Mesenchymal stem cell (in vitro differentiated cells and primary cell): ENCODE results near the gene ATP2B3.
A peak's percentile ranks its signal among the peaks of the same experiment; 100 is the strongest.

ENCODE experiments used
- DNase-seq: peaks from one replicate; pipeline ENCODE4 v3.0.0-alpha.2; 2013
- H2AFZ ChIP-seq: one replicate; pipeline ENCODE4 v1.6.1; 2013; ENCODE audit warnings: low read depth, mild to moderate bottlenecking, control low read depth, inconsistent platforms, low read length, moderate library complexity
- H2AK5ac ChIP-seq: 2 replicates; pipeline ENCODE4 v1.6.1; 2013; ENCODE audit warnings: low read length, moderate library complexity, mild to moderate bottlenecking, inconsistent platforms; ENCODE audit not compliant: severe bottlenecking
- H2BK120ac ChIP-seq: one replicate; pipeline ENCODE4 v1.6.1; 2013; ENCODE audit warnings: low read depth, mild to moderate bottlenecking, inconsistent platforms, low read length, moderate library complexity
- H2BK12ac ChIP-seq, 2 experiments: one replicate each; pipeline ENCODE4 v1.6.1; 2013; ENCODE audit warnings: inconsistent platforms in 2 of 2, low read length in 2 of 2, mild to moderate bottlenecking in 2 of 2, moderate library complexity in 2 of 2, control low read depth in 1 of 2
- H2BK15ac ChIP-seq: one replicate; pipeline ENCODE4 v1.6.1; 2013; ENCODE audit warnings: mild to moderate bottlenecking, low read depth, inconsistent platforms; ENCODE audit not compliant: poor library complexity, severe bottlenecking
- H2BK5ac ChIP-seq: 2 replicates; pipeline ENCODE4 v1.6.1; 2013; ENCODE audit warnings: low read depth, mild to moderate bottlenecking, low read length, control low read depth, inconsistent platforms; ENCODE audit not compliant: poor library complexity, severe bottlenecking
- H3K14ac ChIP-seq, 2 experiments: one replicate each; pipeline ENCODE4 v1.6.1; 2013; ENCODE audit warnings: inconsistent platforms in 2 of 2, low read length in 2 of 2, control low read depth in 1 of 2, mild to moderate bottlenecking in 1 of 2, moderate library complexity in 1 of 2
- H3K18ac ChIP-seq, 2 experiments: one replicate each; pipeline ENCODE4 v1.6.1; 2013; ENCODE audit warnings: inconsistent platforms in 2 of 2, low read length in 2 of 2, control low read depth in 1 of 2, low read depth in 1 of 2, mild to moderate bottlenecking in 1 of 2
- H3K23ac ChIP-seq, 2 experiments: one replicate each; pipeline ENCODE4 v1.6.1; 2013; ENCODE audit warnings: inconsistent platforms in 2 of 2, low read length in 2 of 2, mild to moderate bottlenecking in 2 of 2, moderate library complexity in 2 of 2, control low read depth in 1 of 2
- H3K27ac ChIP-seq: 2 replicates; pipeline ENCODE4 v1.5.1; 2013; ENCODE audit warnings: mild to moderate bottlenecking, moderate library complexity, low read length, control low read depth, inconsistent platforms; ENCODE audit not compliant: poor library complexity, severe bottlenecking
- H3K27me3 ChIP-seq, 2 experiments: 2 replicates each; pipeline versions ENCODE4 v1.6.1 to v1.7.0; 2013; ENCODE audit warnings: low read length in 2 of 2, mild to moderate bottlenecking in 2 of 2, moderate library complexity in 2 of 2, control low read depth in 1 of 2, inconsistent platforms in 1 of 2; ENCODE audit not compliant: control insufficient read depth in 1 of 2, insufficient read depth in 1 of 2
- H3K36me3 ChIP-seq, 2 experiments: 2 replicates each; pipeline versions ENCODE4 v1.6.1 to v1.7.0; 2013; ENCODE audit warnings: low read length in 2 of 2, control low read depth in 1 of 2, inconsistent platforms in 1 of 2, low read depth in 1 of 2, mild to moderate bottlenecking in 1 of 2; ENCODE audit not compliant: insufficient read depth in 2 of 2, control insufficient read depth in 1 of 2
- H3K4ac ChIP-seq, 2 experiments: one replicate each; pipeline ENCODE4 v1.6.1; 2013; ENCODE audit warnings: inconsistent platforms in 2 of 2, low read length in 2 of 2, mild to moderate bottlenecking in 2 of 2, moderate library complexity in 2 of 2, control low read depth in 1 of 2, low read depth in 1 of 2
- H3K4me1 ChIP-seq: 2 replicates; pipeline ENCODE4 v1.6.1; 2013; ENCODE audit warnings: low read depth, low read length, control low read depth; ENCODE audit not compliant: control insufficient read depth, insufficient read depth
- H3K4me2 ChIP-seq: 2 replicates; pipeline ENCODE4 v1.6.1; 2013; ENCODE audit warnings: low read length, mild to moderate bottlenecking, inconsistent platforms; ENCODE audit not compliant: poor library complexity, severe bottlenecking
- H3K4me3 ChIP-seq, 2 experiments: 2 replicates each; pipeline versions ENCODE4 v1.5.1 to v1.7.0; 2013; ENCODE audit warnings: low read length in 2 of 2, mild to moderate bottlenecking in 2 of 2, control low read depth in 1 of 2, low read depth in 1 of 2; ENCODE audit not compliant: insufficient read depth in 1 of 2
- H3K79me1 ChIP-seq: replicated peaks from 2 replicates; pipeline ENCODE4 v1.6.1; 2013; ENCODE audit warnings: mild to moderate bottlenecking, control low read depth, low read length, inconsistent platforms; ENCODE audit not compliant: poor library complexity, severe bottlenecking
- H3K9ac ChIP-seq: 2 replicates; pipeline ENCODE4 v1.7.0; 2013; ENCODE audit warnings: mild to moderate bottlenecking, low read length, moderate library complexity
- H3K9me3 ChIP-seq: 2 replicates; pipeline ENCODE4 v1.7.0; 2013; ENCODE audit warnings: mild to moderate bottlenecking, low read length; ENCODE audit not compliant: control insufficient read depth
- H4K8ac ChIP-seq: one replicate; pipeline ENCODE4 v1.6.1; 2013; ENCODE audit warnings: inconsistent platforms, mild to moderate bottlenecking, low read length, moderate library complexity
- H4K91ac ChIP-seq: one replicate; pipeline ENCODE4 v1.6.1; 2013; ENCODE audit warnings: mild to moderate bottlenecking, low read length, inconsistent platforms
- WGBS: methylation state at CpG from one replicate; pipeline ENCODE4 v1.1.7; 2013; ENCODE audit warnings: mixed read lengths; 5-methylcytosine and 5-hydroxymethylcytosine counted together

The ATP2B3 gene

DNA sequence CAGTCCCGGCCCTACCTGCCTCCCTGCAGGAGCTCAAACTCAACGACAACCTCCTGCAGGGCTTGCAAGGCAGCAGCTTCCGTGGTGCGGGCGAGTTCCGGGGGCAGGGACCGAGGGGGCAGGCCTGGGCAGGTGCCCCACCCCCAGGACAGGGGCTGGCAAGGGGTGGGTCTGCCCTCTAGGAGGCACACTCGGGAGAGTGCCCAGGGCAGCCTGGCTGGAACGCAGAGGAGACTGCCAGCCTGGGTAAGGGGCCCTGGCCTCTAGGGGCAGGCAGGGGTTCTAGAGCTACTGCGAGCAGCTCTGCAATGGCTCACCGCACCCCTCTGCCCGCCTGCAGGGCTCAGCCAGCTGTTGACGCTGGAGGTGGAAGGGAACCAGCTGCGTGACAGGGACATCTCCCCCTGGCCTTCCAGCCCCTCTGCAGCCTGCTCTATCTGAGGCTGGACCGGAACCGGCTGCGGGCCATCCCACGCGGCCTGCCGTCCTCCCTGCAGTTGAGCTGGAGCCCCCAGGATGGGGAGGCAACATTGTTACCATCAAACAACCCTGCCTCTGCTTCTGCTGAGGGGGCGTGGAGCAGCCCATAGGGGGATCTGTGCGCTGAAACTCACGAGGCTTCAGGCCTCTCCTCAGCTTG lies 34.9 kb upstream of the ATP2B3 start:
- no peak overlapping the region for H2AFZ ChIP-seq

DNA sequence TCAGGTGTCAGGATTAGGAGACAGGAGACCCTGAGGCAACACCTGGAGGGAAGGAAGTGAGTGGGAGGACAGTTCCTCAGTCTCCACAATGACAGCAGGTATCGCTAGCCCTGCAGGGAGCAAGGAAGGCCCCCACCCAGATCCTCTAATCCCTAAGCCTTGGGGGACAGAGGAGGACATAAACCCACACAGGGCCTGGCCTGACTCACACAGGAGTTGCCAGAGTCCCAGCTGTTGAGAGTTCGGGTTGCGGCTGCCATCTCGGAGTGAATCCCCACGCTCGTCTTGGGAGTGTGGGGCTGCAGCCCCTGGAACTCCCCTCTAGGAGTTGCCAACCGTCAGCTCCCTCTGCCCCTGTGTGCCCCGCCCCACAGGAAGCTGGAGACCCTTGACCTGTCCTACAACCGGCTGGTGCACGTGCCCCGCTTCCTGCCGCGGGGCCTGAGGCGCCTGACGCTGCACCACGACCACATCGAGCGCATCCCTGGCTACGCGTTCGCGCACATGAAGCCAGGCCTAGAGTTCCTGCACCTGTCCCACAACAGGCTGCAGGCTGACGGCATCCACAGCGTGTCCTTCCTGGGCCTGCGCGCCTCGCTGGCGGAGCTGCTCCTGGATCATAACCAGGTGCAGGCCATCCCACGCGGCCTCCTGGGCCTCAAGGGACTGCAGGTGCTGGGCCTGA lies 31.9 kb upstream of the ATP2B3 start:
- Histone ChIP-seq H3K4ac (no peak overlapping the region), H3K18ac (no peak overlapping the region), H3K27me3 (no peaks in the 10 kb centered on the region), H3K23ac (no peak overlapping the region), H2BK12ac (peak overlapping the region in 1 of 2 experiments; percentile 88), H2BK120ac (no peak overlapping the region), H3K79me1 (no peaks in the 10 kb centered on the region), H4K8ac (no peak overlapping the region), H2AK5ac (no peak overlapping the region), H3K9ac (no peak overlapping the region), H4K91ac (no peak overlapping the region), H3K14ac (no peak overlapping the region), H3K36me3 (no peaks in the 10 kb centered on the region), H3K4me1 (peaks cover 28% of the 10 kb centered on the region), H3K4me2 (no peak overlapping the region), H2BK5ac (no peak overlapping the region), H3K4me3 (no peak overlapping the region), H2BK15ac (no peak overlapping the region), H2AFZ (no peak overlapping the region), H3K27ac (no peak overlapping the region), H3K9me3 (no peaks in the 10 kb centered on the region)
- no peak for DNase-seq
- 88% methylated on average over 23 of the region's 30 CpGs for WGBS

More for the DNA sequence above, 34.9 kb upstream of the ATP2B3 start:
- Histone ChIP-seq H3K9me3 (no peaks in the 10 kb centered on the region), H3K23ac (no peak overlapping the region), H2BK5ac (no peak overlapping the region), H3K4me2 (no peak overlapping the region), H3K27ac (no peak overlapping the region), H3K4me1 (peaks cover 12% of the 10 kb centered on the region), H4K91ac (no peak overlapping the region), H4K8ac (no peak overlapping the region), H3K27me3 (no peaks in the 10 kb centered on the region), H2BK120ac (no peak overlapping the region), H3K9ac (no peak overlapping the region), H3K18ac (no peak overlapping the region), H2AK5ac (no peak overlapping the region), H3K36me3 (no peaks in the 10 kb centered on the region), H3K79me1 (no peaks in the 10 kb centered on the region), H2BK12ac (no peak overlapping the region), H3K4me3 (no peak overlapping the region), H3K14ac (no peak overlapping the region), H3K4ac (no peak overlapping the region), H2BK15ac (no peak overlapping the region)
- no peak for DNase-seq
- WGBS: 77% methylated on average over 22 of the region's 23 CpGs

DNA sequence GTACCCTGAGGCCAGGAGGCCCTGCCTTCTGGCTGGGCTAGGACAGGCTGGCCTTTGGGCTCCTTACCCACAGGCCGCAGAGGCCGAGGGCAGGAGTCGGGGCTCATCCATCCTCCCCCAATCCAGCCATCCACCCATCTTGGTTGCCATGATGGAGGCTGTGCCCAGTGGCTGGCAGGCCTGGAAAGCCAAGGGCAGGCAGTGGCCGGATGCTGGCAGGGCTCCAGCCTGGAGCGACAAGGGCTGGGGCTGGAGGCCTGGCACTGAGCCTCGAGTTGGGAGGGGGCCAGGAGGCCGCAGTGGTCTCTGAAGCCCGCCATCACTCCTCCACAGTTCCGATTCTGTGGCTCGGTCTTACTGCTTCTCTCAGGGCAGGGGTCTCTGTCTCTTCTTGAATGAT lies 31.3 kb upstream of the ATP2B3 start:
- Histone ChIP-seq H3K27ac (no peak overlapping the region), H4K91ac (no peak overlapping the region), H2BK12ac (no peak overlapping the region), H3K4me1 (peaks cover 33% of the 10 kb centered on the region), H2BK5ac (no peak overlapping the region), H3K14ac (no peak overlapping the region), H3K4me3 (no peak overlapping the region), H3K79me1 (no peaks in the 10 kb centered on the region), H2AK5ac (no peak overlapping the region), H3K18ac (no peak overlapping the region), H3K23ac (no peak overlapping the region), H3K4me2 (no peak overlapping the region), H4K8ac (no peak overlapping the region), H3K9ac (no peak overlapping the region), H2BK120ac (no peak overlapping the region), H2AFZ (no peak overlapping the region), H2BK15ac (no peak overlapping the region), H3K4ac (no peak overlapping the region), H3K27me3 (no peaks in the 10 kb centered on the region), H3K36me3 (no peaks in the 10 kb centered on the region), H3K9me3 (no peaks in the 10 kb centered on the region)
- WGBS: 97% methylated on average over 8 of the region's 10 CpGs
- DNase-seq: no peak

DNA sequence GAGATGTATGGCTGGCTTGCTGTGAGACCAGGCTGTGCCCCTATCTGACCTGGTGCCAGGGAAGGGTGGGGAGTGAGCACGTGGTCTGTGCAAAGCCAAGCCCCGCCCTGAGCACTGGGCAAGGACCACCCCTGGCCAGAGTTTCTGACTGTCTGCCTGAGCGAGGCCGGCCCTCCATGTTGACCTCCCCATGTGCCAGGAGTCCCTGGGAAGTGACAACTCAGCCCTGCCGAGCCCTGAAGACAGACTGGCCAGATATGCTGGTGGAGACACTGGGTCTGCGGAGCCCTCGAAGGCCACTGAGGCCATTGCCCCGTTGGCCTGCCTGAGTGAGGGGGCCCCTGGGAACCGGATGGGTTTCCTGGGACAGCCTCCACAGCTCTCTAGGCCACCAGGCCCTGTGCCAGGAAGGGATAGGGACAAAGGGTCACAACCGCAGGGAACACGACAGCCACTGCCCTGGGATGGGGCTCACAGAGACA lies 29.8 kb upstream of the ATP2B3 start:
- peak overlapping the region; percentile 93 to 97 for H2BK12ac ChIP-seq
- 74% methylated on average over 11 of the region's 11 CpGs for WGBS
- no peaks in the 10 kb centered on the region for H3K27me3 ChIP-seq

More for the DNA sequence above, 29.8 kb upstream of the ATP2B3 start:
- H2AFZ ChIP-seq: no peak overlapping the region
- H3K4me2 ChIP-seq: no peak overlapping the region
- no peak overlapping the region for H2BK5ac ChIP-seq
- H3K23ac ChIP-seq: no peak overlapping the region
- H3K36me3 ChIP-seq: no peaks in the 10 kb centered on the region
- peak overlapping the region; percentile 98 for H4K8ac ChIP-seq
- H4K91ac ChIP-seq: peak overlapping the region; percentile 99
- H3K4me3 ChIP-seq: no peak overlapping the region
- peak overlapping the region in 1 of 2 experiments; percentile 44 for H3K14ac ChIP-seq
- no peak overlapping the region for H2BK120ac ChIP-seq
- no peaks in the 10 kb centered on the region for H3K9me3 ChIP-seq
- no peaks in the 10 kb centered on the region for H3K79me1 ChIP-seq
- H3K4me1 ChIP-seq: peaks cover 43% of the 10 kb centered on the region
- no peak overlapping the region for H3K27ac ChIP-seq
- H3K18ac ChIP-seq: peak overlapping the region; percentile 75 to 84
- H3K4ac ChIP-seq: peak overlapping the region; percentile 40 to 58
- peak overlapping the region; percentile 94 for H2BK15ac ChIP-seq
- DNase-seq: no peak
- peak overlapping the region; percentile 89 for H2AK5ac ChIP-seq
- H3K9ac ChIP-seq: no peak overlapping the region
